Daoy (cell line): ENCODE data around the gene GAK. TPM values are rescaled to one million over a fixed set of nuclear protein-coding genes. Genes with fewer than 3 reads are reported as not detected.
"Not testable (repeated sequence)": the region's sequence is repeated elsewhere in the genome, so short reads cannot be mapped to it uniquely, and the experiment has no call there.

Experiments
- DNase-seq: peaks from one replicate; pipeline ENCODE4 v3.0.0-alpha.2; 2015; ENCODE audit warnings: low read depth
- total RNA-seq: library from RNA; depleted of rRNA; stranded (reverse); fragments of >200 nt; shearing (Covaris generic); gene quantifications from 2 replicates; pipeline ENCODE4 v1.2.3, GENCODE V29; 2014

GAK gene
- total RNA-seq, 1 experiment from 2014 or later = 71.9 TPM

DNA sequence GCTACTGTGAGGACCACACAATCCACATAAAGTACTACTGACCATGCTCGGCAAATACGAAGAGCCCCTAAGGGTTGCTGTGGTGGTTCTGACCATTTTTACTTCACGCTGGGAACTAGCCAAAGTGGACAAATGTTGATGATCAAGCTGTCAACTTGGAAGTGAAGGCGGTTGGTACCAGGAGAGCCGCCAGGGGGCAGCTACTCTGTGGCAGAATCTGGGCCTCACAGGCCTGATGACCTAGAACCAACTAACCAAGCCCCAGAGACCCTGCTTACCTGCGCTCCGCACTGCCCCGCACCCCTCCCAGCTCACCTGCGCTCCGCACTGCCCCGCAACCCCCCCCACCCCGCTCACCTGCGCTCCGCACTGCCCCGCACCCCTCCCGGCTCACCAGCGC is 5.6 kb downstream of the GAK start:
- DNase-seq = peak; percentile 25

DNA sequence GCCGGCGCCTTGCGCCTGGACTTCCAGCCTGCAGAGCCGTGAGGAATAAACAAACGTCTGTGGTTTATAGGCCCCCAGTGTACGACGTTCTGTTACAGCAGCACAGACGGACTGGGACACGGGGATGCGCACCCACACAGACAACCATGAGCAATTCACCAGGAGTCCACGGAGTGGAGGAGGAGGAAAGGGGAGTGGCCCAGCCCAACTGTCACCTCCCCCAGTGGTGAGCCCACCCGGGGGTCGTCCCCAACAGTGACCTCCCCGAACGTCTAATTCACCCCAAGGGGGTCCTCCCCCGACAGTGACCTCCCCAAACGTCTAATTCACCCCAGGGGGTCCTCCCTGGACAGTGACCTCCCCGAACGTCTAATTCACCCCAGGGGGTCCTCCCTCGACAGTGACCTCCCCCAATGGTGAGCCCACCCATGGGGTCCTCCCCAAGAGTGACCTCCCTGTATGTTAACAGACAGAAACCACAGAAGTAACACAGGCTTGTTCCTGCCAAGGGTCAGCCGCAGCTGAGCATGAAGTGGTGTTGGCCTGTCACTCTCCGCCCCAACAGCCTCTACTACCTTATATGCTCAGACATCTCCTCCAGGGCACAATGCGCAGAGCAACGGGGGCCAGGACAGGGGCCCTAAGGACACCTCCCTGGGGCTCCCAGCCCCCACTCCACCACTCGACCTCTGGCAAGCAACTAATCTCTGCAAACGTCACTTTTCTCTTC is 6.2 kb downstream of the GAK start:
- no peak for DNase-seq

DNA sequence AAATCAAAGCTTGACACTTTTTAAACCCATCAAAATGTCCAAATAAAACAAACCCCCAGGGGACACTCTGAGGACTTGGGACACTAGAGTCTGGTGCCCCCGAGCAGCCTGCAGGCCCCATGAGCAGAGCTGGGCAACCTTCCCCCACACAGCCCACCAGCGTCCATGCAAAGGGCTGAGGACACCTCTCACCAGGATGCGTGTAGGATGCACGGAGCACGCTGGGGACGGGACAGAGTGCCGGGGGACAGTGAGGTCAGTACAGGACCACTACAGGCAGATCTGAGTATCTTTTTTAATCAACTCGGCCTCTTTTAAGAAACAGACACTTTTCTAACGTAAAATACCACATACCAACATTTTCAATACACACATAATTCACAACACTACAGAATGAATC is 6.9 kb downstream of the GAK start:
- DNase-seq = no peak

DNA sequence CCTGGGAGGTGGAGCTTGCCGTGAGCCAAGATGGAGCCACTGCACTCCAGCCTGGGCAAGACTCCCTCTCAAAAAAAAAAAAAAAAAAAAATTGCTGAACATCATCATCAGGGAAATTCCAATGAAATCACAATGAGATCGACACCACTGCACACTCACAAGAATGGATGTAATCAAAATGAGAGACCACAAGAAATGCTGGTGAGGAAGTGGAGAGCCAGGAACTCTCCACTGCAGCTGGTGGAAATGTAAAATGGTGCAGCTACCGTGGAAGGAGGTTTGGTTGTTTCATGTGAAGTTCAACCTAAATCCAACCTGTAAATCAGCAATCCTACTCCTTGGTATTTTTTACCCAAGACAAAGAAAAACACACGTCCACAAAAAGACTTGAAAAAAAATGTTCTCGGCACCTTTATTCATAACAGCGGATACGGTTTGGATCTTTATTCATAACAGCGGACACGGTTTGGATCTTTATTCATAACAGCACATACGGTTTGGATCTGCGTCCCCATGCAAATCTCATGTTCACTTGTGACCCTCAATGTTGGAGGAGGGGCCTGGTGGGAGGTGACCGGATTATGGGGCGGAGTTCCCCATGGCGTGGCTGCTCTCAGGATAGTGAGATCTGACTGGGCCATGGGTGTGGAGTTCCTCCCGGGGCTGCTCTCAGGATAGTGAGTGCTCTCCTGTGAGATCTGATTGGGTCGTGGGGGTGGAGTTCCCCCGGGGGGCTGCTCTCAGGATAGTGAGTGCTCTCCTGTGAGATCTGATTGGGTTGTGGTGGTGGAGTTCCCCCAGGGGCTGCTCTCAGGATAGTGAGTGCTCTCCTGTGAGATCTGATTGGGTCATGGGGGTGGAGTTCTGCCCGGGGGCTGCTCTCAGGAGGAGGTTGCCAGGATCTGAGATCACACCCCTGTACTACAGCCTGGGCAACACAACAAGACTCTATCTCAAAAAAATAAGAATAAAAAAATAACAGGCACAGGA is 7.7 kb downstream of the GAK start:
- DNase-seq = peak; percentile 43

DNA sequence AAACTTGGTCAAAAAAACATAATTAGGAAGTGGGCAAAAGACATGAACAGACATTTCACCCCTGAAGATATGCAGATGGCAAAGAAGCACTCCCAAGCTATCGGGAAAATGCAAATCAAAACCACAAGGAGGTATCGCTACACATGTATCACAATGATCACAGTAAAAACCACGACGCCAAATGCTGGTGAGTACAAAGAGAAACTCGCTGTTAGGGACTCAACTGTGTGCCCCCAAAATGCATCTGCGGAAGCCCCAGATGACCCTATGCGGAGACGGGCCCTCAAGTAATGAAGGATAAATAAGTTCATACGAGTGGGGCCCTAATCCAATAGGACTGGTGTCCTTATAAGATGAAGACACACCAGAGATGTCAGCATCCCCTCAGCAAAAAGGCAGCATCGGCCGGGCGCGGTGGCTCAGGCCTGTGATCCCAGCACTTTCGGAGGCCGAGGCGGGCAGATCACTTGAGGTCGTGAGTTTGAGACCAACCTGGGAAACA is 10.2 kb downstream of the GAK start:
- no peak for DNase-seq

DNA sequence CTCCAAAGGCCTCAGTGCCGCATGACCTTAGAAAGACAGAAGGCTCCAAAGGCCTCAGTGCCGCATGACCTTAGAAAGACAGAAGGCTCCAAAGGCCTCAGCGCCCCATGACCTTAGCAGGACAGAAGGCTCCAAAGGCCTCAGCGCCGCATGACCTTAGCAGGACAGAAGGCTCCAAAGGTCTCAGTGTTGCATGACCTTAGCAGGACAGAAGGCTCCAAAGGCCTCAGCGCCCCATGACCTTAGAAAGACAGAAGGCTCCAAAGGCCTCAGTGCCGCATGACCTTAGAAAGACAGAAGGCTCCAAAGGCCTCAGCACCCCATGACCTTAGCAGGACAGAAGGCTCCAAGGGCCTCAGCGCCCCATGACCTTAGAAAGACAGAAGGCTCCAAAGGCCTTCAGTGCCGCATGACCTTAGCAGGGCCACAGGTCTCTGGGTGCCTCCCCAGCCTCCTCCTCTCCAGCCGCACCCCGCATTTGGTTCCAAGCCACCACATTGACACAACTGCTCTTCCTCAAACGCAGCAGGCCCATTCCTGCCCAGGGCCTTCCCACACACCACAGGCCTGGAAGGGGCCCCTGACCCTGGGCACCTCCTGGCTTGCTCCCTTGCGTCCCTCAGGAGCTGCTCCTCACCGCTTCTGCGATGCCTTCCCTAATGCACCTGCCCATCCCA is 13.0 kb downstream of the GAK start:
- not testable (repeated sequence) for DNase-seq

DNA sequence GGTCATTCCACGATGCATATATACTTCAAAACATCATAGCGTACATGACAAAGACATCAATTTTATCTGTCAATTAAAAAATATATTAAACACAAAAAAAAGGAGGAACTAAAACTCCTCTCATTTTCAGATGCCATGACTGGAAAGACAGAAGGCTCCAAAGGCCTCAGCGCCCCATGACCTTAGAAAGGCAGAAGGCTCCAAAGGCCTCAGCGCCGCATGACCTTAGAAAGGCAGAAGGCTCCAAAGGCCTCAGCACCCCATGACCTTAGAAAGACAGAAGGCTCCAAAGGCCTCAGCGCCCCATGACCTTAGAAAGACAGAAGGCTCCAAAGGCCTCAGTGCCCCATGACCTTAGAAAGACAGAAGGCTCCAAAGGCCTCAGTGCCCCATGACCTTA is 13.5 kb downstream of the GAK start:
- DNase-seq = not testable (repeated sequence)

DNA sequence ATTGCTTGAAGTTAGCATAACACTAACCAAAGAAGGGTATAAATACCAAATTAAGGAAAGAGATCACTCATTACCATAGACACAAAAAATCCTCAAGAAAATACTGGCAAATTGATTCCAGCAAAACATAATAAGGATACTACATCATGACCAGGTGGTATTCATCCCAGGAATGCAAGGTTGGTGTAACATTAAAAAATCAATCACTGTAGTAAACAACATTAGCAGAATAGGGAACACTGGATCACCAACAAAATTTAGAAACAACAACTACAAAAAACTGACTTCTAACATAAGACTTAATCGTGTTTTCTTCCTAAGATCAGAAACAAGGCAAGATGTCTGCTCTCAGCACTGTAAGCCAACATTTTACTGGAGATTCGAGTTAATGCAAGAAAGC is 14.1 kb downstream of the GAK start:
- no peak for DNase-seq

DNA sequence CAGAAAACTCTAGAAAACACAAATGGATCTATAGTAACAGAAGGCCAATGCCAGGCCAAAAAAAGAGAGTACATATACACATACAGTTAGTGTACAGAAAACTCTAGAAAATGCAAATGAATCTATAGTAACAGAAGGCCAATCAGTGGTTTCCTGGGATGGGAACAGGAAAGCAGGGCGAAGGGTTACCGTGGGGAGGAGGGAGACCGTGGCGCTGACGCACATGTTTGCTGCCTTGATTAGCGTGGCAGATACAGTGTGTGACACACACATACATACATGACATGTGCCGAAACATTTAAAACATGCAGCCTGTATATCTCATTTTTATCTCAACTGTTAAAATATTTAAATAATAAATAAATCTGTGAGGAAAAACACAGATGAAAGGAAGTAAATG is 14.7 kb downstream of the GAK start:
- DNase-seq = no peak

DNA sequence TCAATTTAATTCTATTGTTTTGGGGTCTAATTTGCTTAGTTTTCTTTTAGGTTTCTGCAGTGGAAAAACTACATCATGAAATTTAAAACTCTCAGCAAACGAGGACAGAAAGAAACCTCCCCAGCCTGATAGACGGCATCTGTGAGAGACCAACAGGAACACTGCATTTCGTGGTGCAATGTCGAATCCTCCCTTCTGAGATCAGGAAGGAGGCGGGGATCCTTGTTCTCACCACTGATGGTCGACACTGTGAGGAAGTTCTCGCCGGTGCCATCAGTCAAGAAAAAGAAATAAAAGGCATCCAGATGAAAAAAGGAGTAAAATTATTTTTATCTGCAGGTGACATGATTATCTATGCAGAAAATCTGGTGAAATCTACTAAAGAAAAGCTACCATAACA is 16.5 kb downstream of the GAK start:
- no peak for DNase-seq

DNA sequence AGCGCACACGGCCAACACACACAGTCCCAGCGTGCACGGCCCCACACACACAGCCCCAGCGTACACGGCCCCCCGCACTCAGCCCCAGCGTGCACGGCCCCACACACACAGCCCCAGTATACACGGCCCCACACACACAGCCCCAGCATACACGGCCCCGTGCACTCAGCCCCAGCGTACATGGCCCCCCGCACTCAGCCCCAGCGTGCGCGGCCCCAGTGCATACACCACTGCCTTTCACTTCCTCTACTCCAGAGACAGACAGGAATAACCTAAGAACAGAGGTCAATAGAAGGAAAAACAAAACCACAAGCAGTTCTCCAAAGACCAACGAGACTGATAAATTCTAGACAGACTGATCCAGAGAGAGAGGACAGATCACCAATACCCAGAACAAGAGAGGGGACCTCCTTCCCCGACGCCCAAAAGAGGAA is 17.1 kb downstream of the GAK start:
- DNase-seq = no peak

DNA sequence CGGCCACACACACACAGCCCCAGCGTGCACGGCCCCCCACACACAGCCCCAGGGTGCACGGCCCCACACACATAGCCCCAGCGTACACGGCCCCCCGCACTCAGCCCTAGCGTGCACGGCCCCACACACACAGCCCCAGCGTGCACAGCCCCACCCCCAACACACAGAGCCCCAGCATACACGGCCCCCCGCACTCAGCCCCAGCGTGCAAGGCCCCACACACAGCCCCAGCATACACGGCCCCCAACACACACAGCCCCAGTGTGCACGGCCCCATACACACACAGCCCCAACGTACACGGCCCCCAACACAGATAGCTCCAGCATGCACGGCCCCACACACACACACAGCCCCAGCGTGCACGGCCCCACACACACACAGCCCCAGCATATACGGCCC is 17.6 kb downstream of the GAK start:
- DNase-seq = no peak

DNA sequence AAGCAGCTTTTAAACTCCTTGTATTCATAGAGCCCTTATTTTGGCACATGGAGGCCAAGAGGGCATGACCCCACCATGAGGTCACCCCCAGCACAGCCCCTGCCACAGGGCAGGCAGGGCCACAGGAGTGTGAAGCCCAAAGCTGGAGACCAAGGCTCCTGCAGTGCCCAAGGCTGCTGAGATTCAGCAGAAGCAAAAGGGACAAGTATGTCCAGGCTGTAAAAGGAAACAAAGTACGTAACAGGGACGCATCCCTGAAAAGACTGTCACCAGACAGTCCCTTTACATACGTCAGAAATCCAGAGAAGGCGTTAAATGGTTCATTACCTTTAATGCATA is 18.9 kb downstream of the GAK start:
- no peak for DNase-seq

DNA sequence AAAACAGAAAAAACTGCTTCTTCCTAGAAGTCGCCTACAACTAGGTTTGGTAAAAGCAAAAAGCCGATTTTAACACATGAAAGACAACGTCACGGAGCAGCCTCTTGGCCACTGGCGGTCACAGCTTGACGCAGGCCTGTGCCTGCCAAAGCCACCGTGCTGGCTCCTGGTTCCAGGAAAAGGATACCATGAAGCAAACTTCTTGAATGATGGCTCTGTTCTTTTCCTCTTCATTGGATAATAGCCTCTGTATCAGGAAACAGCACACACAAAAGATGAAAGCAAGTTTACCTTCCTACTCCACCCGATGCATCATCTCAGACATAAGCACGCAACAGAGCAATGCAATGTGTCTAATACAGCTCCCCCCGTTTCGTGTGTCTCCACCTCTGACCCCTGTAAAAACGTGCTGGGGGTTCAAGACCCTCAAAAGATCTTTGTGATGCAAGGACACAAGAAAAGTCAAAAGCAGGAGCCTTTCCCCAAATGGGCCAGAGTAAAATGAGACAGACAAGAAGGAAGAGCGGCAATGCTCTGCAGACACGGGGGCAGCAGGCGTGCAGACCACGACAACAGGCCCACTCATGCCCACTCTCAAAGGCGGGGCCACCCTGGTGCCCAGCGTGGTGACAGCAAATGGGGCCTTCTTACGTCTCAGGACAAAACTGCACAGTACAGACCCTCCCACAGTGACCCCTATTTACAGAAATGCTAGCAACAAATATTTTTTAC is 19.4 kb downstream of the GAK start:
- no peak for DNase-seq

DNA sequence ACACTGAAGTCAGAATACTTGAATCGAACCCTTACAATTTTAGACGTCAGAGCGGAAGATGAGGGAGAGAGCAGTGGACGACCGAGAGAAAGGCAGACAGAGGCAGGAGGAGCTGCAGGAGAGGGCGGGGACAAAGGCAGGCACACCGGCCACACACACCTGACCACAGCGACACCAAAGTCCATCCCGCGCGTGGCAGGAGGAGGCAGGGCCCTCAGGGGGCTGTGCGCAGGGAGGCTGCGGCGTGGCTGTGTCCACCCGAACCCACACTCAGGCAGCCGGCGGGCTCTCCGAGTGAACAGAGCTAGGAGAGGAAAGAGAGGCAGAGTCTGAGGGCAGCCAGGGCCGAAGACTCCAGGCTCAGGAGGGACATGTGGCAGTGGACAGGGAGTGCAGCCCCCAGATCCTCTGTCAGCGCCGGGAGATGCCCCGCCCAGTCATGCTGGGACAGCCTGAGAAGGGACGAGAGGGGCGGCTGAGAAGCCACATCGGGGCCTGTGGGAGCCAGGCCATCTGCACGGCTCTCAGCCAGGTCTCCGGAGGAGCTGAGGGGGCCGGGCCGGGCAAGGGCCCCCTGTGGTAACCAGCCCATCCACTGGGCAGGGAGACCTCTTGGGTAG is 20.1 kb downstream of the GAK start:
- DNase-seq = no peak

DNA sequence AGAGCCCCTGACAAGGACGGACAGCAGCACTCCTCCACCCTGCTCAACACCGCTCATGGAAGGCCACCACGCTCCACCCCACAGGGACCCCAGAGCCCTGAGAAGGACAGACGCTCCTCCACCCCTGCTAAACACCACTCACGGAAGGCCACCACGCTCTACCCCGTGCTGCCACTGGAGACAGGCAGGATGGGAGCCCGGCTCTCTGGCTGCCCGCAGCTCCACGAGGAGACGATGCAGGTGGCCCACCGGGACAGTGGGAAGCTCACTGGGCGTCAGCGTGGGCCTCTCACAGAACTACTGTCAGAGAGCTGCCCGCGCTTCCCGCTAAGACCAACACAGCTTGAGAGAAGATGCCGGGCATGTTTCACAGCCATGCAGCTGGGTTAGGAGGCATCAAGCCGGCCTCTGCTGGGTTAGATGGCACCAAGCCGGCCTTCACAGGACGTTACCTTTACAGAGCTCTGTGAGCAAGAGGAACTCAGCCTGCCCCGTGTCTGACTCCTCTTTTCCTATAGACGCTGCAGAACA is 20.8 kb downstream of the GAK start:
- DNase-seq = no peak

DNA sequence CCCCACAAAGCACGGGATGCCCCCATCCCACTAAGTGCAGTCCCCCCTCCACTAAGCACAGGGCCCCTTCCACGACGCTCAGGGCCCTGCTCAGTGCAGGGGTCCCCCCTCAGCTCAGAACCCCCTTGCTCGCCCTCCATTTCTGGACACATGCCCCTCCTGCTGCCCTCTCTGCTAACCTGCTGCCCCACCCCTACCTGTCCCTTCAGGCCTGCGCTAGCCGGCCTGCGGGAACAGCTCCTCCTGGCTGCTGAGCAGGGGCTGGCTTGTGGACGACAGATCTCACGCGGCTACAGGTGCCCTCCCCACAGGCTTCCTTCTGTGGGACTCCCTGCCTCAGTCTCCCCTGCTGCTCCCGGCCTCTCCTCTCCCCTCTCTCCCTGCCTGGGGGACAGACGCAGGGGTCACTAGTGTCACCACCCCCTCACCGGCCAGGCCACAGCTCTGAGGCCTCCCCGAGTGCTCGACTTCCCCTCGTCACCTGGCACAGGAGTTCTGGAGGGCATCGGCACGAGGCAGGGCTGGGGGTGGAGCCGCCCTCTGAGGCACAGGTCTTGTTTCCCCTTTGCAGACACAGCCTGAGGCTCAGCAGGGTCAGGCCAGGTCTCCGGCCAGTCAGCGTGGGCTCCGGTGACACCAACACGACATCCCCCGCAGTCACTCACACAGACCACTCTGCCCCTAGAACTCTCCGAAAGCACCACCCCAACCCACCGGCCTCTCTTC is 21.6 kb downstream of the GAK start:
- DNase-seq = no peak

DNA sequence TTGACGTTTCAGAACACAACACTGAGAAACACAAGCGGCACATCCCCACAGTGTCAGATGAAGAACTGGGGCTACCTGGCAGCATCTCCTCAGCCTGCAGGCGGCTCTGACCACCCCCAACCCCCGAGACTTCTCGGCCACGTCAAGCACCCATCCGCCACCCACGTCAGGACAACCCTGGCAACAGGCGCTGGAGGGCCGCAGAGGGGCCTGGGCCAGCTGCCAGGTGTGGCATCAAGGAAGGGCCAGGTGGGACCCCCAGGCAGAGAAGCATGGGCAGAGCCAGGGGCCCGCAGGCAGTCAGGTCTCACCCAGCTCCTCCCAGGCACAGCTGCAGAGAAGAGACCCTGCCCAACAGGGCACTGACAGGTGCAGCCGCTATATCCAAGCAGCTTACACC is 22.3 kb downstream of the GAK start:
- no peak for DNase-seq

DNA sequence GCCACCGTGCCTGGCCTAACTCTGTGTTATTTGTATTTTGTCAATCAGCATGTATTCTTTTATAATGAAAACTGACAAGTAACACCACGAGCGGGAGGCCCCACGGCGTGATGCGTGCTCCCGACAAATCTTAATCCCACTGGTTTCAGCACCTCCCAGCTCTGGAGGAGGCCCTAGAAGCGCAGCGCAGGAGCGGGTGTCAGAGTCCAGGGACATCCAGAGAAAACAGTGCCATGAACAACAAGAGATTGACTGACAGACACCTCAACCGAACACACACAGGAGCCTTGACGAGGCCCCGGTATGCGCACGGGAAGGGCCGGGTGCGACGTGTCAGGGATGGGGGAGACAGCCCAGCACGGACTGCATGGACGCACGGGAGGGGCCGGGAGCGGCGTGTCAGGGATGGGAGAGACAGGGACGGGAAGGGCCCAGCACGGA is 23.0 kb downstream of the GAK start:
- no peak for DNase-seq
